Large intestine (tissue), 3 donors: ENCODE measurements around the gene NME4. TPM values are rescaled to one million over a fixed set of nuclear protein-coding genes. Genes with fewer than 3 reads are reported as not detected.
"Not testable (repeated sequence)": the region's sequence is repeated elsewhere in the genome, so short reads cannot be mapped to it uniquely, and the experiment has no call there.

Experiments
- DNase-seq, 2 donors: peaks; one replicate each; pipeline versions ENCODE4 v3.0.0 to v3.0.0-alpha.2; 2013
- H3K27ac ChIP-seq: one replicate; pipeline ENCODE4 v1.5.1; 2013; ENCODE audit warnings: low read length
- H3K27me3 ChIP-seq: 2 replicates; pipeline ENCODE4 v1.6.1; 2013; ENCODE audit warnings: low read length; ENCODE audit not compliant: control insufficient read depth, insufficient read depth
- H3K36me3 ChIP-seq: 2 replicates; pipeline ENCODE4 v1.6.1; 2013; ENCODE audit warnings: low read length; ENCODE audit not compliant: control insufficient read depth, insufficient read depth
- H3K4me1 ChIP-seq: one replicate; pipeline ENCODE4 v1.6.1; 2013; ENCODE audit warnings: low read length; ENCODE audit not compliant: control insufficient read depth, insufficient read depth
- H3K4me3 ChIP-seq: one replicate; pipeline ENCODE4 v1.5.1; 2013; ENCODE audit warnings: low read length
- H3K9me3 ChIP-seq: one replicate; pipeline ENCODE4 v1.6.1; 2013; ENCODE audit warnings: mild to moderate bottlenecking, low read depth, low read length, moderate library complexity; ENCODE audit not compliant: control insufficient read depth
- WGBS: methylation state at CpG from one replicate; pipeline ENCODE4 v1.1.5; 2013; ENCODE audit warnings: low lambda C conversion rate; ENCODE audit not compliant: insufficient coverage; 5-methylcytosine and 5-hydroxymethylcytosine counted together
- polyA plus RNA-seq: library from polyadenylated mRNA; unstranded; fragments of 120-200 nt; gene quantifications from one replicate; pipeline ENCODE4 v1.2.1, GENCODE V29; 2013

The NME4 gene
- polyA plus RNA-seq, 1 donor = 107 TPM

DNA sequence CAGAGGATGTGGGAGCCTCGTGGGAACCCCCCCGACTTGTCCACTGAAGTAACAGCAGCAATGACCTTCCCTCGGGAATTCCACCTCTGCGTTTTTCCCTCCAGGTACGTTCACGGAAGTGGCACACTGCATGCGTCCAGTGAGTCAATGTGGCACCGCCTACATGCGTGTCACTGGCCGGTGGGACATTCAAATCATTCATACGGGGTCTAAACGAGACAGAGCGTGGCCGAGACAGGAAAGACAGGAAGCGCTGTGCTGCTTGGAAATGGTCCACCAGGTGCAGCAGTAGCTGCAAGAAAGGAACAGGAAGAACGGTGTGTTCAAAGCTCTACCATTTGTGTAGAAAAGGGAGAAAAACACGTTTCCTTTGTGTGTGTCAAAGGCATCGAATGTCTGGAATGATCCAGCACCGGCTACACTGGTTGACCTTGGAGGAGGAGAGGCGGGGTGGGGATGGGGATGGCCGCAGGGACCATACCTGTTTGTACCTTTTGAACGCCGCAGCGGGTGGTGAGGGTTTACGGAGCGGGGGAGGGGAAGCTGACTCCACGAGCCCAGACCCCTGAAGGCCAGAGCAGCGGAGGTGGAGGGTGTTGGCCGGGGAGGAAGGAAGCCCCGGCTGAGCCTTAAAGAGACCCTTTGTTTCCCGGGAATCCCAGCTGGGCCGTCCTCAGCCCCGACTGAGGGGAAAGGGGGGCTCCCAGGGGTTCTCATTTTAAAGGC, 13.5 kb upstream of the NME4 start:
- Histone ChIP-seq H3K27ac (peak overlapping the region; percentile 78), H3K4me3 (peak overlapping the region; percentile 69), H3K9me3 (peaks cover 2% of the 10 kb centered on the region), H3K36me3 (no peaks in the 10 kb centered on the region), H3K4me1 (peaks cover 53% of the 10 kb centered on the region), H3K27me3 (peaks cover 2% of the 10 kb centered on the region)
- peak; percentile 73 to 80 for DNase-seq
- 20% methylated on average over 1 of the region's 33 CpGs for WGBS

DNA sequence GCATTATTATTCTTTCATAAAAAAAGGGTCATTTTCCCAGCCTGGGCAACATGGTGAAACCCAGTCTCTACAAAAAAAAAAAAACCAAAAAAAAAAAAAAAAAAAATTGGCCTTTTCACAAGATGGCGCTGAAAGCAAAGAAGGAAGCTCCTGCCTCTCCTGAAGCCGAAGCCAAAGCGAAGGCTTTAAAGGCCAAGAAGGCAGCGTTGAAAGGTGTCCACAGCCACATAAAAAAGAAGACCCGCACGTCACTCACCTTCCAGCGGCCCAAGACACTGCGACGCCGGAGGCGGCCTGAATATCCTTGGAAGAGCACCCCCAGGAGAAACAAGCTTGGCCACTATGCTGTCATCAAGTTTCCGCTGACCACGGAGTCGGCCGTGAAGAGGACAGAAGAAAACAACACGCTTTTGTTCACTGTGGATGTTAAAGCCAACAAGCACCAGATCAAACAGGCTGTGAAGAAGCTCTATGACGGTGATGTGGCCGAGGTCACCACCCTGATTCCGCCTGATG, 10.3 kb upstream of the NME4 start:
- no CpG with 5 or more reads among the region's 19 CpGs for WGBS
- no peak overlapping the region for H3K4me3 ChIP-seq
- no peaks in the 10 kb centered on the region for H3K36me3 ChIP-seq
- peak overlapping the region; percentile 64 for H3K27ac ChIP-seq
- H3K9me3 ChIP-seq = no peaks in the 10 kb centered on the region
- no peak for DNase-seq
- peaks cover 2% of the 10 kb centered on the region for H3K27me3 ChIP-seq
- peaks cover 53% of the 10 kb centered on the region for H3K4me1 ChIP-seq

DNA sequence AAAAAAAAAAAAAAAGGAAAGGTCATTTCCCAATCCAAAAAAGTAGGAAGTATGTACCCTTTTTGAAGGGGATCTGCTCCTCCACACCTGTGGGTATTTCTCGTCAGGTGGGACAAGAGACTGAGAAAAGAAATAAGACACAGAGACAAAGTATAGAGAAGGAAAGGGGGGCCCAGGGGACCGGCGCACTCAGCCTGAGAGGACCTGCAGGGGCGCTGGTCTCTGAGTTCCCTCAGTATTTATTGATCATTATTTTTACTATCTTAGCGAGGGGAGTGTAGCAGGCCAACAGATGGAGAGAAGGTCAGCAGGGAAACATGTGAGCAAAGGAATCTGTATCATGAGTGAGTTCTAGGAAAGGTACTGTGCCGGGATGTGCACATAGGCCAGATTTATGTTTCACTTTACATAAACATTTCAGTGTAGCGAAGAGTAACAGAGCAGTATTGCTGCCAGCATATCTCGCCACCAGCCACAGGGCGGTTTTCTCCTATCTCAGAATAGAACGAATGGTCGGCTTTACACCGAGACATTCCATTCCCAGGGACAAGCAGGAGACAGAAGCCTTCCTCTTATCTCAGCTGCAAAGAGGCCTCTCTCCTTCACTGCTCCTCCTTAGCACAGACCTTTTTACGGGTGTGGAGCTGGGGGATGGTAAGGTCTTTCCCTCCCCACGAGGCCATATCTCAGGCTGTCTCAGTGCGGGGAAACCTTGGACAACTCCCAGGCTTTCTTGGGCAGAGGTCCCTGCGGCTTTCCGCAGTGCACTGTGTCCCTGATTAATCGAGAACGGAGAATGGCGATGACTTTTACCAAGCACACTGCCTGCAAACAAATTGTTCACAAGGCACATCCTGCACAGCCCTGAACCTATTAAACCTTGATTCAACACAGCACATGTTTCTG, 9.0 kb upstream of the NME4 start:
- H3K9me3 ChIP-seq, H3K36me3 ChIP-seq, H3K27me3 ChIP-seq, H3K4me3 ChIP-seq: not testable (repeated sequence)
- DNase-seq = peak; percentile 75 to 84
- no CpG with 5 or more reads among the region's 20 CpGs for WGBS
- Histone ChIP-seq H3K27ac (peak overlapping the region; percentile 64), H3K4me1 (peaks cover 49% of the 10 kb centered on the region)

DNA sequence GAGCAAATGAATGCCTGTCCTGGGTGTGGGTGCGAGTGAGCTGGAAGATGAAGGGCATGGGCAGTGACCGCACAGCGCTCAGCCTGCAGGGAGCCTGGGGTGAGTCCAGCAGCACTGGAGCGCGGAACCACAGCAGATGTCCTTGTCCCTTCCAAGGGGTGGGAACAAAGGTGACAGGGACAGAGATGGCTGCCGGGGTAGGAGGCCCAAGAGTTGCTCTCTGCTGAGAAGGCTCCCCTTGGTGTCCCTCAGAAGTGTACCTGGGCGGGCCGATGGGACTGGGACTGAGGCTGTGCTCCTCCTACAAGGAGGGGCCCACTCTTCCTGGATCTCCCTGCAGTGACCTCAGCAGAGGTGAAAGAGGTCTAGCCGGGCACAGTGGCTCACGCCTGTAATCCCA, 7.6 kb upstream of the NME4 start:
- peaks cover 5% of the 10 kb centered on the region for H3K9me3 ChIP-seq
- H3K27ac ChIP-seq = peak overlapping the region; percentile 32
- WGBS = no CpG with 5 or more reads among the region's 10 CpGs
- peaks cover 38% of the 10 kb centered on the region for H3K4me1 ChIP-seq
- no peak overlapping the region for H3K4me3 ChIP-seq
- H3K36me3 ChIP-seq = no peaks in the 10 kb centered on the region
- DNase-seq = peak in 1 of 2 donors; percentile 54
- H3K27me3 ChIP-seq = no peaks in the 10 kb centered on the region

DNA sequence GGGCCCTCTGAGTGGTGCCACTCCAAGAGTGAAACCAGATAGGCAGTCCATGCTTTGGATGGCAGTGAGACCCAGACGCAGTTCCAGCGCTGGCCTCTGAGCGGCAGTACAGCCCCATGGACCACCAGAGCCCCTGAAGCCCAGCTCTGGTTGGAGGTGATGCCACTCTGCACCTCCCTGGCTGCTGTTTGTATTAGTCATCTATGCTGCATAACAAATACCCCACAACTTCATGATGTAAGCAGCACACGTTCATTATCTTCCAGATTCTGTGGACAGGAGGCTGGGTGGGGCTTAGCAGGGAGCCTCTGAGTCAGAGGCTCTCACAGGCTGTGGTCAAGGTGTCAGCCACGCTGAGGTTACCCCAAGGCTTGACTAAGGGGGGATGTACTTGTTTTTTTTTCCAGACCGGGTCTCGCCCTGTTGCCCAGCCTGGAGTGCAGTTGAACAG, 5.1 kb upstream of the NME4 start:
- H3K36me3 ChIP-seq = no peaks in the 10 kb centered on the region
- no peak overlapping the region for H3K4me3 ChIP-seq
- no peak overlapping the region for H3K27ac ChIP-seq
- H3K4me1 ChIP-seq = peaks cover 34% of the 10 kb centered on the region
- no CpG with 5 or more reads among the region's 7 CpGs for WGBS
- no peaks in the 10 kb centered on the region for H3K27me3 ChIP-seq
- peaks cover 5% of the 10 kb centered on the region for H3K9me3 ChIP-seq
- peak in 1 of 2 donors; percentile 40 for DNase-seq

DNA sequence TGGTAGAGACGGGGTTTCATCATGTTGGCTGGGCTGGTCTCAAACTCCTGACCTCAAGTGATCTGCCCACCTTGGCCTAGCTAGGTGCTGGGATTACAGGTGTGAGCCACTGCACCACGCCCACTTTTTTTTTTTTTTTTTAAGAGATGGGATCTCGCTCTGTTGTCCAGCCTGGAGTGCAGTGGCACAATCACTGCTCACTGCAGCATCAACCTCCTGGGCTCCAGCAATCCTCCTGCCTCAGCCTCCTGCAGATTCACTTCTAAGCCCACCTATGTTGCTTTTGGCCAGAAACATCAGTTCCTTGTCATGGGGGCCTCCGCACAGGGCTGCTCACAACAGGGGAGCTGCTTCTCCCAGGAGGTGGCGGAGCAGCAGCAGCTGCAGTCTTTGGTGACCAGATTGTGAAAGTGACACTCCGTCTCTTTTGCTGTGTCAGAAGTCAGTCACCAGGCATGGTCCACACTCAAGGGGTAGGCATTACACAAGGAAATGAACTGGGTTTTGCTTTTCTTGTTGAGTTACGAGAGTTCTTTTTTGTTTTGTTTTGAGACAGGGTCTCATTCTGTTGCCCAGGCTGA, 4.5 kb upstream of the NME4 start:
- Histone ChIP-seq H3K27me3 (no peaks in the 10 kb centered on the region), H3K36me3 (no peaks in the 10 kb centered on the region), H3K9me3 (peaks cover 5% of the 10 kb centered on the region), H3K27ac (no peak overlapping the region), H3K4me1 (peaks cover 30% of the 10 kb centered on the region), H3K4me3 (no peak overlapping the region)
- no peak for DNase-seq
- no CpG with 5 or more reads among the region's 7 CpGs for WGBS

DNA sequence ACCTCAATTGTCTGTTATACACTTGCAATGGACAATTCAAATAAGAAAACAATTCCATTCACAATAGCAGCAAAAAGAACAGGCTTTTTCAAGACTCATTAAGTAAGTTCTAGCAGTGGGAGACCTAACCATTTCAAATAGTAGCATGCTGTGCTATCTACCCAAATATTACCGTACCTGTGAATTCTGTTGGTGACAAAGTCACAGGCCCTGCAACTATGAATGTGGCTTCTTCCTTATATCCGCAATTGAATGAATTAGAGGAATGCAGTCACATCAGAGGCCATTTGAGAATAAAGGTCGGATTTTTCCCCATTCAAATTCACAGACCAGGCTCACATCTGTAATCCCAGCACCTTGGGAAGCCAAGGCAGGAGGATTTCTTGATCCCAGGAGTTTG, 800 bp upstream of the NME4 start:
- no CpG with 5 or more reads among the region's 3 CpGs for WGBS
- Histone ChIP-seq H3K36me3 (peaks cover 13% of the 10 kb centered on the region), H3K4me3 (peak overlapping the region; percentile 48), H3K27me3 (no peaks in the 10 kb centered on the region), H3K4me1 (peaks cover 19% of the 10 kb centered on the region), H3K27ac (peak overlapping the region; percentile 37), H3K9me3 (peaks cover 9% of the 10 kb centered on the region)
- no peak for DNase-seq

DNA sequence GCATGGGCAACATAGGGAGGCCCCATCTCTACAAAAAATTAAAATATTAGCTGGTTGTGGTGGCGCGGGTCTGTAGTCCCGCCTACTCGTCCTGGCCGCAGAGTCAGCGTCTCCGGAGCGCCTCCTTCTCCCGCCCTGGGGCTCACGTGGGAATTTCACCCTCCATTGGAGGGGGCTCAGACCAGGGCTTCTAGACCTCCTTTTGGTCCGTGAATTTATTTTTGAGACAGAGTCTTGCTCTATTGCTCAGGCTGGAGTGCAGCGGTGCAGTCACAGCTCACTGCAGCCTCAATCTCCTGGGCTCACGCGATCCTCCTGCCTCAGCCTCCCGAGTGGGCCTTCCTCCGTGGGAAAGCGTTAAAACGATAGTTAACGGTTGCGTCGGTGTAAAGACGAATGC, 394 bp upstream of the NME4 start:
- peak in 1 of 2 donors; percentile 58 for DNase-seq
- H3K36me3 ChIP-seq = peaks cover 13% of the 10 kb centered on the region
- 0% methylated on average over 6 of the region's 22 CpGs for WGBS
- H3K4me3 ChIP-seq = peak overlapping the region; percentile 48
- H3K27me3 ChIP-seq = no peaks in the 10 kb centered on the region
- H3K9me3 ChIP-seq = peaks cover 12% of the 10 kb centered on the region
- H3K4me1 ChIP-seq = peaks cover 19% of the 10 kb centered on the region
- peak overlapping the region; percentile 37 for H3K27ac ChIP-seq

DNA sequence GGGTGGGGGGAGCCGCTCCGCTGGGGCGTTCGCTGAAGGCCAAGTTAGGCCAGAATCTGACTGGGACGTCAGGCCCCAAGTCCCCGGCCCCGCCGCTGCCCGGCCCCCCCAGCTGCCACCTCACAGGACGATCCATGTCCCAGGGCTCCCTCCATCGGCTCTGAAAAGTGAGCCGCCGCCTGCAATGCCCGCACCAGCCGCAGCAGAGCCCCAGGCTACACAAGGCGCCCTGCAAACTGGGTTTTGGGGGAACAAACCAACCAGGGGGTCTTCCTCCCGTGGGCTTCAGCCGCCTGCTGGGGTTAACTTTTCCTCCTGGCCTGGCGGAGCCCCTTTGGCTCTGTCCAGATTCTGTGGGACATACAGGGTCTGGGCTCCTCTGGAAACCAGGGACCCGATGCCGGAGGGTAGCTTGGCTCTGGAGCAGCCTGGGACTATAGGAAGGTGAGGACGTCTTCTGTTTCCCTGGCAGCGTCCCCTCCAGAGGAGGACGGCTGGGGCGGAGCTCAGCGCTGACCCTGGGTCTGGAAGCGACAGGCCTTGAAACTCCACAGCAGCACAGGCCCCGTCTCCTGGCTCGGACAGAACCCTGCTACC, 835 bp downstream of the NME4 start:
- no peaks in the 10 kb centered on the region for H3K27me3 ChIP-seq
- peaks cover 13% of the 10 kb centered on the region for H3K36me3 ChIP-seq
- 80% methylated on average over 1 of the region's 29 CpGs for WGBS
- peaks cover 20% of the 10 kb centered on the region for H3K4me1 ChIP-seq
- H3K4me3 ChIP-seq = peak overlapping the region; percentile 14
- H3K9me3 ChIP-seq = peaks cover 7% of the 10 kb centered on the region
- H3K27ac ChIP-seq = peak overlapping the region; percentile 16
- peak in 1 of 2 donors; percentile 69 for DNase-seq
